ENCODE measurements around the gene TAP2.

The TAP2 gene

DNA sequence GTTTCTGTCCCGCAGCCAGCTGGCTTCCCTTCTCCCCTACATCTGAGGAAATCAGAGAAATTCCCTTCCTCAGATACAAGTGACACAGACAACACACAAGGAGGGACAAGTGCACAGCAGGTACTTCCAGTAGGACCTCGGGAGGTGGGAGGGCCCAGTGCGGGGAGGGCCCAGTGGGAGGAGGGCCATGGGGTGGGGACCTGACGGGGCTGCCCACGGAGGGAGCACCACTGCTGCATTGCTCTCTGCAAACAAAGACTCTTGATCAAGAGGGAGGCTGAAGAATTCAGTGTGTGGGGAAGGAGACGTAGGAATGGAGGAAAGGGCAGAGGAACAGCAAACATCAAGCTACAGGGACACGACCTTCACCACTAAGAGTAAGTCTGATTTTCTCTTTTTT, 9.0 kb downstream of the TAP2 start (continued):
- TF ChIP-seq, protein P1, sequence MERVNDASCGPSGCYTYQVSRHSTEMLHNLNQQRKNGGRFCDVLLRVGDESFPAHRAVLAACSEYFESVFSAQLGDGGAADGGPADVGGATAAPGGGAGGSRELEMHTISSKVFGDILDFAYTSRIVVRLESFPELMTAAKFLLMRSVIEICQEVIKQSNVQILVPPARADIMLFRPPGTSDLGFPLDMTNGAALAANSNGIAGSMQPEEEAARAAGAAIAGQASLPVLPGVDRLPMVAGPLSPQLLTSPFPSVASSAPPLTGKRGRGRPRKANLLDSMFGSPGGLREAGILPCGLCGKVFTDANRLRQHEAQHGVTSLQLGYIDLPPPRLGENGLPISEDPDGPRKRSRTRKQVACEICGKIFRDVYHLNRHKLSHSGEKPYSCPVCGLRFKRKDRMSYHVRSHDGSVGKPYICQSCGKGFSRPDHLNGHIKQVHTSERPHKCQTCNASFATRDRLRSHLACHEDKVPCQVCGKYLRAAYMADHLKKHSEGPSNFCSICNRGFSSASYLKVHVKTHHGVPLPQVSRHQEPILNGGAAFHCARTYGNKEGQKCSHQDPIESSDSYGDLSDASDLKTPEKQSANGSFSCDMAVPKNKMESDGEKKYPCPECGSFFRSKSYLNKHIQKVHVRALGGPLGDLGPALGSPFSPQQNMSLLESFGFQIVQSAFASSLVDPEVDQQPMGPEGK (CRISPR knock-in tag; IDR thresholded peaks at IDR 0.05; ENCODE audit: borderline replicate concordance), result no peak
- TF ChIP-seq, protein P2, sequence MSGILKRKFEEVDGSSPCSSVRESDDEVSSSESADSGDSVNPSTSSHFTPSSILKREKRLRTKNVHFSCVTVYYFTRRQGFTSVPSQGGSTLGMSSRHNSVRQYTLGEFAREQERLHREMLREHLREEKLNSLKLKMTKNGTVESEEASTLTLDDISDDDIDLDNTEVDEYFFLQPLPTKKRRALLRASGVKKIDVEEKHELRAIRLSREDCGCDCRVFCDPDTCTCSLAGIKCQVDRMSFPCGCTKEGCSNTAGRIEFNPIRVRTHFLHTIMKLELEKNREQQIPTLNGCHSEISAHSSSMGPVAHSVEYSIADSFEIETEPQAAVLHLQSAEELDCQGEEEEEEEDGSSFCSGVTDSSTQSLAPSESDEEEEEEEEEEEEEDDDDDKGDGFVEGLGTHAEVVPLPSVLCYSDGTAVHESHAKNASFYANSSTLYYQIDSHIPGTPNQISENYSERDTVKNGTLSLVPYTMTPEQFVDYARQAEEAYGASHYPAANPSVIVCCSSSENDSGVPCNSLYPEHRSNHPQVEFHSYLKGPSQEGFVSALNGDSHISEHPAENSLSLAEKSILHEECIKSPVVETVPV (CRISPR knock-in tag; IDR thresholded peaks at IDR 0.05), result no peak
- TF ChIP-seq, protein P3, sequence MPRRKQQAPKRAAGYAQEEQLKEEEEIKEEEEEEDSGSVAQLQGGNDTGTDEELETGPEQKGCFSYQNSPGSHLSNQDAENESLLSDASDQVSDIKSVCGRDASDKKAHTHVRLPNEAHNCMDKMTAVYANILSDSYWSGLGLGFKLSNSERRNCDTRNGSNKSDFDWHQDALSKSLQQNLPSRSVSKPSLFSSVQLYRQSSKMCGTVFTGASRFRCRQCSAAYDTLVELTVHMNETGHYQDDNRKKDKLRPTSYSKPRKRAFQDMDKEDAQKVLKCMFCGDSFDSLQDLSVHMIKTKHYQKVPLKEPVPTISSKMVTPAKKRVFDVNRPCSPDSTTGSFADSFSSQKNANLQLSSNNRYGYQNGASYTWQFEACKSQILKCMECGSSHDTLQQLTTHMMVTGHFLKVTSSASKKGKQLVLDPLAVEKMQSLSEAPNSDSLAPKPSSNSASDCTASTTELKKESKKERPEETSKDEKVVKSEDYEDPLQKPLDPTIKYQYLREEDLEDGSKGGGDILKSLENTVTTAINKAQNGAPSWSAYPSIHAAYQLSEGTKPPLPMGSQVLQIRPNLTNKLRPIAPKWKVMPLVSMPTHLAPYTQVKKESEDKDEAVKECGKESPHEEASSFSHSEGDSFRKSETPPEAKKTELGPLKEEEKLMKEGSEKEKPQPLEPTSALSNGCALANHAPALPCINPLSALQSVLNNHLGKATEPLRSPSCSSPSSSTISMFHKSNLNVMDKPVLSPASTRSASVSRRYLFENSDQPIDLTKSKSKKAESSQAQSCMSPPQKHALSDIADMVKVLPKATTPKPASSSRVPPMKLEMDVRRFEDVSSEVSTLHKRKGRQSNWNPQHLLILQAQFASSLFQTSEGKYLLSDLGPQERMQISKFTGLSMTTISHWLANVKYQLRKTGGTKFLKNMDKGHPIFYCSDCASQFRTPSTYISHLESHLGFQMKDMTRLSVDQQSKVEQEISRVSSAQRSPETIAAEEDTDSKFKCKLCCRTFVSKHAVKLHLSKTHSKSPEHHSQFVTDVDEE (CRISPR knock-in tag; IDR thresholded peaks at IDR 0.05), result no peak
- TF ChIP-seq PPARA (CRISPR knock-in tag; IDR thresholded peaks at IDR 0.05; ENCODE audit: borderline replicate concordance) (no peak), ZFP30 (CRISPR knock-in tag; IDR thresholded peaks at IDR 0.05) (no peak)

DNA sequence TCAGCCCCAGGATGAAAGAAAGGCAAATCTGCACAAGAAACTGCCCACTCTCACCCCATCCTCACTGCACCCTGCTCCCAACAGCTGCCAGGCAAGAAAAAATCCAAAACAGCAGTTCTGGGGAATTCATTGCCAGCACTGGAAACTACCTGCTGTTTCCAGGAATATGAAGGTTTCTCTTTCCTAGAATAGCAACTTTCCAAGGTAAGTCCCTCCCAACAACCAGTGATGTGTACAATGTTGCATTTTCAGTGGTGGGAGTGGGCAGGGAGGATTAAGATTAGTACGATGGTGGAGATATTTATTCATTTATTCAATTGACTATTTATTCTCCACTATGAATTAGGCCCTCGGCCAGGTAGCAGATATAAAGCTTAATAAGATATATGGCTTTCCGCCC, 11.5 kb downstream of the TAP2 start:
- no peak for ATAC-seq
- no peak for TF ChIP-seq BACH2 (CRISPR knock-in tag; IDR thresholded peaks at IDR 0.05; ENCODE audit: borderline replicate concordance)
- no peak for TF ChIP-seq ARNTL (CRISPR knock-in tag; IDR thresholded peaks at IDR 0.05; ENCODE audit: borderline replicate concordance, low read depth)
- no peak for TF ChIP-seq ZC3H10 (CRISPR knock-in tag; IDR thresholded peaks at IDR 0.05)

DNA sequence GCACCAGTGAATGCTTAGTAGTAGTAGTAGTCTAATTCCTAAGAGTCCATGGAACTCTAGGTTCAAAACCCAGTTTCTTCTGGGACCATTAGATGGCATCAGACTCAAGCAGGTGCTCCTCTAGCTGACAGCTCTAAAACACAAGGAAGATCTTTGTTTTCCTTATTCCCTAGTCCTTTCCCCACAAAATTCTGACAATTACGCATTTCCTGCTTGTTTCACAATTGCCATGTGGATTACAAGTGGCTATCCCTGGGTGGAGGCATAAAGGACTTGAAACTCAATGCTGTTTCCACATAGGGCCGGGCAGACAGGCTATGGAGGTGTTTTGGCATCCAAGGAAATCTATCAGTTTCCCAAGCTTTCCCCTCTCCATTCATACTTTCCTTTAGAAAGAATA, 12.6 kb downstream of the TAP2 start:
- no peak for TF ChIP-seq ZFP30 (CRISPR knock-in tag; IDR thresholded peaks at IDR 0.05)
- no peak for TF ChIP-seq ZNF8 (CRISPR knock-in tag; IDR thresholded peaks at IDR 0.05)
- no peak for TF ChIP-seq ZNF565 (CRISPR knock-in tag; conservative IDR thresholded peaks at IDR 0.05; ENCODE audit: low read depth)
- TF ChIP-seq OSR1 (CRISPR knock-in tag; IDR thresholded peaks at IDR 0.05), result no peak
- TF ChIP-seq, protein P2 (CRISPR knock-in tag; IDR thresholded peaks at IDR 0.05), result no peak
- no peak for TF ChIP-seq GLIS3 (CRISPR knock-in tag; IDR thresholded peaks at IDR 0.05)
- TF ChIP-seq ZNF70 (CRISPR knock-in tag; IDR thresholded peaks at IDR 0.05), result no peak
- TF ChIP-seq TCF4 (CRISPR knock-in tag; IDR thresholded peaks at IDR 0.05; ENCODE audit: borderline replicate concordance), result no peak
- TF ChIP-seq, protein P4, sequence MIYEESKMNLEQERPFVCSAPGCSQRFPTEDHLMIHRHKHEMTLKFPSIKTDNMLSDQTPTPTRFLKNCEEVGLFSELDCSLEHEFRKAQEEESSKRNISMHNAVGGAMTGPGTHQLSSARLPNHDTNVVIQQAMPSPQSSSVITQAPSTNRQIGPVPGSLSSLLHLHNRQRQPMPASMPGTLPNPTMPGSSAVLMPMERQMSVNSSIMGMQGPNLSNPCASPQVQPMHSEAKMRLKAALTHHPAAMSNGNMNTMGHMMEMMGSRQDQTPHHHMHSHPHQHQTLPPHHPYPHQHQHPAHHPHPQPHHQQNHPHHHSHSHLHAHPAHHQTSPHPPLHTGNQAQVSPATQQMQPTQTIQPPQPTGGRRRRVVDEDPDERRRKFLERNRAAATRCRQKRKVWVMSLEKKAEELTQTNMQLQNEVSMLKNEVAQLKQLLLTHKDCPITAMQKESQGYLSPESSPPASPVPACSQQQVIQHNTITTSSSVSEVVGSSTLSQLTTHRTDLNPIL (CRISPR knock-in tag; IDR thresholded peaks at IDR 0.05; ENCODE audit: low read depth), result no peak
- ATAC-seq, result peak; percentile 79

DNA sequence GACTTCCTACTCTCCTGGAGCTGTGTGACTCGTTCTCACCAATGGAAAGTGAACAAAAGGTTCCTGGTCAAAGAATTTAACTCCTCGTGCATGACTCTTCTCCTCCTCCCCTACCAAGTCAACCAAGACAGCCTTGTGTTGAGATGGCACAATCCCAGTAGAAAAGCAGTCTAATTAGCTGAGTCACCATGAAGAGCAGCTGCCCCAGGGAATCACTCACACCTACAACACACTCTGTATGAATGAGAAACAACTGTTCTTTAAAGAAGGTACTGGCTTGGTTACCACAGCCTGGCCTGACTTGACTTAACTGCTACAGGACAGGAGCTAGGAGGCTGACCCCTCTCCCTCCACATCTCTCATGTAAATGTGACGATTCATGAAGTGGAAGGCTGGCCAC, 18.8 kb downstream of the TAP2 start:
- ATAC-seq, result no peak

More for the DNA sequence above, 18.8 kb downstream of the TAP2 start:
- TF ChIP-seq GLIS3 (CRISPR knock-in tag; IDR thresholded peaks at IDR 0.05) (no peak), ARNTL (CRISPR knock-in tag; IDR thresholded peaks at IDR 0.05; ENCODE audit: borderline replicate concordance, low read depth) (no peak), PPARA (CRISPR knock-in tag; IDR thresholded peaks at IDR 0.05; ENCODE audit: borderline replicate concordance) (no peak), ZC3H10 (CRISPR knock-in tag; IDR thresholded peaks at IDR 0.05) (no peak), CSDC2 (CRISPR knock-in tag; IDR thresholded peaks at IDR 0.05) (no peak), ZNF8 (CRISPR knock-in tag; IDR thresholded peaks at IDR 0.05) (no peak)
- TF ChIP-seq, protein P3 (CRISPR knock-in tag; IDR thresholded peaks at IDR 0.05), result no peak
